ENCODE data around the gene FMNL2. TPM values are rescaled to one million over a fixed set of nuclear protein-coding genes. Genes with fewer than 3 reads are reported as not detected.

Gene FMNL2
- polyA plus RNA-seq, 3 donors, result 0.28 to 3.2 (median 0.71) TPM

DNA sequence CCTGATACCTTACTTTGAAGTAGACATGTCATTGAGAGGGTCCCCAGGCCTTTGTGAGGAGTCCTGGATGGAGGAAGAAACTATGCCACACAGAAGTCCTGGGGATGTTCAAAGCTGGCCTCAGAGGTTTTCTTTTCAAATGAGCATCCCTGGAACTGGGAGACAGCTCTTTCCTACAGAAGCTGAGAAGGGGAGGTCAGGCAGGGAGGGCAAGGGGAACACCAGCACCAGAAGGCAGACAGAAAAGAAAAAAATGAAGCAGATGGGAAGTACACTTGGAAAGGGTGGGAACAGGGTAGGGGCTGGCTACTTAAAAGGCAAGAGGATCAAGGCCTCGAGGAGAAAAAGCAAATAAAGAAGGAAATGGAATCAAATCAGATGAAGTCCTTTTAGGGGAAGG lies 120.0 kb downstream of the FMNL2 start:
- Histone ChIP-seq H4K20me1 (ENCODE audit: insufficient read depth, low read length) (no peaks in the 10 kb centered on the region), H3K27ac (ENCODE audit: low read depth in 1 of 2, low read length in 2 of 2) (no peak overlapping the region), H3K9ac (ENCODE audit: insufficient read depth, low read length, poor library complexity, severe bottlenecking) (no peak overlapping the region), H3K9me3 (replicated peaks in 1 of 2; ENCODE audit: control insufficient read depth in 1 of 2, insufficient read depth in 1 of 2, low read length in 2 of 2) (no peaks in the 10 kb centered on the region), H3K27me3 (ENCODE audit: control insufficient read depth in 2 of 2, insufficient read depth in 2 of 2, low read length in 2 of 2) (no peaks in the 10 kb centered on the region), H3K79me2 (ENCODE audit: insufficient read depth, low read length) (no peaks in the 10 kb centered on the region), H3K4me1 (ENCODE audit: control insufficient read depth in 1 of 2, insufficient read depth in 2 of 2, low read length in 2 of 2) (no peaks in the 10 kb centered on the region), H2AFZ (ENCODE audit: insufficient read depth, low read depth, low read length, poor library complexity, severe bottlenecking) (no peak overlapping the region), H3K36me3 (replicated peaks in 1 of 2; ENCODE audit: control insufficient read depth in 1 of 2, insufficient read depth in 2 of 2, low read length in 2 of 2) (no peaks in the 10 kb centered on the region), H3K4me2 (replicated peaks; ENCODE audit: extremely low read depth, low read length, poor library complexity, severe bottlenecking) (no peak overlapping the region), H3K4me3 (replicated peaks in 1 of 3; ENCODE audit: low read depth in 2 of 3, low read length in 3 of 3) (no peak overlapping the region)
- DNase-seq, result no peak
- 40% methylated on average over 1 of the region's 1 CpG for WGBS (ENCODE audit: insufficient coverage)
- Mint-ChIP-seq H3K9me3 (peaks cover 0 to 7% (median 0%) of the 10 kb centered on the region in 7 donors), H3K4me1 (no peaks in the 10 kb centered on the region), H3K4me3 (no peak overlapping the region), H3K27me3 (ENCODE audit: low read depth in 3 of 3) (peaks cover 2% of the 10 kb centered on the region in 3 donors), H3K27ac (peak overlapping the region in 1 of 7 donors; percentile 31), H3K36me3 (no peaks in the 10 kb centered on the region)
- intact Hi-C loops (cut with micrococcal nuclease), result no loop called here
- TF ChIP-seq CTCF (IDR thresholded peaks at IDR 0.05), result no peak

GRCh38 chr2:152455738-152456137 lies 120.8 kb downstream of the FMNL2 start:
- Mint-ChIP-seq H3K27ac (no peak overlapping the region), H3K4me1 (no peaks in the 10 kb centered on the region), H3K27me3 (ENCODE audit: low read depth in 3 of 3) (peaks cover 0 to 2% (median 2%) of the 10 kb centered on the region in 3 donors), H3K4me3 (no peak overlapping the region), H3K9me3 (peaks cover 0 to 7% (median 0%) of the 10 kb centered on the region in 7 donors), H3K36me3 (no peaks in the 10 kb centered on the region)
- no CpG with 5 or more reads among the region's 6 CpGs for WGBS (ENCODE audit: insufficient coverage)
- H3K4me3 ChIP-seq (replicated peaks in 1 of 3; ENCODE audit: low read depth in 2 of 3, low read length in 3 of 3), result no peak overlapping the region
- H3K9me3 ChIP-seq (replicated peaks in 1 of 2; ENCODE audit: control insufficient read depth in 1 of 2, insufficient read depth in 1 of 2, low read length in 2 of 2), result no peaks in the 10 kb centered on the region
- H2AFZ ChIP-seq (ENCODE audit: insufficient read depth, low read depth, low read length, poor library complexity, severe bottlenecking), result no peak overlapping the region
- intact Hi-C loops (cut with micrococcal nuclease), result no loop called here
- no peak for DNase-seq
- H3K4me2 ChIP-seq (replicated peaks; ENCODE audit: extremely low read depth, low read length, poor library complexity, severe bottlenecking), result no peak overlapping the region
- no peaks in the 10 kb centered on the region for H4K20me1 ChIP-seq (ENCODE audit: insufficient read depth, low read length)
- no peaks in the 10 kb centered on the region for H3K79me2 ChIP-seq (ENCODE audit: insufficient read depth, low read length)
- no peak overlapping the region for H3K9ac ChIP-seq (ENCODE audit: insufficient read depth, low read length, poor library complexity, severe bottlenecking)
- H3K4me1 ChIP-seq (ENCODE audit: control insufficient read depth in 1 of 2, insufficient read depth in 2 of 2, low read length in 2 of 2), result no peaks in the 10 kb centered on the region
- no peaks in the 10 kb centered on the region for H3K36me3 ChIP-seq (replicated peaks in 1 of 2; ENCODE audit: control insufficient read depth in 1 of 2, insufficient read depth in 2 of 2, low read length in 2 of 2)
- no peaks in the 10 kb centered on the region for H3K27me3 ChIP-seq (ENCODE audit: control insufficient read depth in 2 of 2, insufficient read depth in 2 of 2, low read length in 2 of 2)
- TF ChIP-seq CTCF (IDR thresholded peaks at IDR 0.05), result no peak
- H3K27ac ChIP-seq (ENCODE audit: low read depth in 1 of 2, low read length in 2 of 2), result no peak overlapping the region
